CD14-positive monocyte (primary cell): Measurements from ENCODE around the gene CSF1R. TPM values are rescaled to one million over a fixed set of nuclear protein-coding genes. Genes with fewer than 3 reads are reported as not detected.

Experiments used
- DNase-seq, 3 donors: peaks; one replicate each; pipeline ENCODE4 v3.0.0-alpha.2; 2011 to 2022
- H2AFZ ChIP-seq: 2 replicates; pipeline ENCODE4 v1.6.0; 2012; ENCODE audit warnings: mild to moderate bottlenecking, low read depth, low read length, inconsistent platforms; ENCODE audit not compliant: insufficient read depth, poor library complexity, severe bottlenecking
- H3K27ac ChIP-seq, 2 donors: 1 replicate in 1 of 2; 2 replicates in 1 of 2; pipeline ENCODE4 v1.5.1; 2012 to 2013; ENCODE audit warnings: low read length in 2 of 2, control low read depth in 1 of 2, inconsistent platforms in 1 of 2, low read depth in 1 of 2, mild to moderate bottlenecking in 1 of 2
- H3K27me3 ChIP-seq, 2 donors: one replicate each; pipeline versions ENCODE4 v1.6.0 to v1.6.1; 2011 to 2013; ENCODE audit warnings: low read length in 2 of 2; ENCODE audit not compliant: control insufficient read depth in 2 of 2, insufficient read depth in 2 of 2
- H3K36me3 ChIP-seq, 2 donors: replicated peaks in 1 of 2; 1 replicate in 1 of 2; 2 replicates in 1 of 2; pipeline versions ENCODE4 v1.5.1 to v1.6.1; 2012 to 2013; ENCODE audit warnings: low read length in 2 of 2, control low read depth in 1 of 2, inconsistent platforms in 1 of 2, mild to moderate bottlenecking in 1 of 2; ENCODE audit not compliant: insufficient read depth in 2 of 2, control insufficient read depth in 1 of 2
- H3K4me1 ChIP-seq, 2 donors: 1 replicate in 1 of 2; 2 replicates in 1 of 2; pipeline versions ENCODE4 v1.5.1 to v1.6.1; 2012 to 2013; ENCODE audit warnings: low read length in 2 of 2, control low read depth in 1 of 2, inconsistent platforms in 1 of 2, mild to moderate bottlenecking in 1 of 2, moderate library complexity in 1 of 2; ENCODE audit not compliant: insufficient read depth in 2 of 2, control insufficient read depth in 1 of 2
- H3K4me2 ChIP-seq: replicated peaks from 2 replicates; pipeline ENCODE3; 2012; ENCODE audit warnings: low read length, moderate library complexity, mild to moderate bottlenecking; ENCODE audit not compliant: poor library complexity, severe bottlenecking; ENCODE audit errors: extremely low read depth
- H3K4me3 ChIP-seq, 3 experiments: fragments of 200-600 bp in 1 of 3; sonication (generic) in 1 of 3; replicated peaks in 1 of 3; 1 replicate in 2 of 3; 2 replicates in 1 of 3; pipeline ENCODE4 v1.5.1; 2011 to 2013; ENCODE audit warnings: low read length in 3 of 3, mild to moderate bottlenecking in 3 of 3, control low read depth in 2 of 3, low read depth in 2 of 3, inconsistent platforms in 1 of 3, moderate library complexity in 1 of 3
- H3K79me2 ChIP-seq: 2 replicates; pipeline ENCODE4 v1.6.0; 2012; ENCODE audit warnings: mild to moderate bottlenecking, control low read depth, inconsistent platforms, low read length, moderate library complexity; ENCODE audit not compliant: insufficient read depth
- H3K9ac ChIP-seq: 2 replicates; pipeline ENCODE4 v1.6.0; 2017; ENCODE audit warnings: low read length, mild to moderate bottlenecking; ENCODE audit not compliant: insufficient read depth, poor library complexity, severe bottlenecking
- H3K9me3 ChIP-seq, 2 donors: replicated peaks in 1 of 2; 1 replicate in 1 of 2; 2 replicates in 1 of 2; pipeline versions ENCODE4 v1.5.1 to v1.6.1; 2012 to 2013; ENCODE audit warnings: low read length in 2 of 2, control low read depth in 1 of 2; ENCODE audit not compliant: control insufficient read depth in 1 of 2, insufficient read depth in 1 of 2
- H4K20me1 ChIP-seq: 2 replicates; pipeline ENCODE4 v1.6.0; 2012; ENCODE audit warnings: mild to moderate bottlenecking, low read length, control low read depth, moderate library complexity; ENCODE audit not compliant: insufficient read depth
- H3K27ac Mint-ChIP-seq, 7 donors: one replicate each; pipeline ENCODE4 v1.8.0; 2020; ENCODE audit warnings: mild to moderate bottlenecking in 7 of 7, mixed read lengths in 7 of 7, moderate library complexity in 6 of 7, inconsistent platforms in 2 of 7
- H3K27me3 Mint-ChIP-seq, 3 donors: one replicate each; pipeline ENCODE4 v1.8.0; 2021 to 2022; ENCODE audit warnings: low read depth in 3 of 3, mild to moderate bottlenecking in 3 of 3, mixed read lengths in 3 of 3, moderate library complexity in 3 of 3, inconsistent platforms in 1 of 3
- H3K36me3 Mint-ChIP-seq, 2 donors: one replicate each; pipeline ENCODE4 v1.8.0; 2020; ENCODE audit warnings: mixed read lengths in 2 of 2, inconsistent platforms in 1 of 2, mild to moderate bottlenecking in 1 of 2
- H3K4me1 Mint-ChIP-seq: one replicate; pipeline ENCODE4 v1.8.0; 2020; ENCODE audit warnings: mild to moderate bottlenecking, mixed read lengths
- H3K4me3 Mint-ChIP-seq, 2 donors: one replicate each; pipeline ENCODE4 v1.8.0; 2020; ENCODE audit warnings: mild to moderate bottlenecking in 2 of 2, mixed read lengths in 2 of 2, moderate library complexity in 1 of 2
- H3K9me3 Mint-ChIP-seq, 7 donors: one replicate each; pipeline ENCODE4 v1.8.0; 2020 to 2022; ENCODE audit warnings: mixed read lengths in 7 of 7, mild to moderate bottlenecking in 6 of 7, moderate library complexity in 6 of 7, inconsistent platforms in 2 of 7
- WGBS: methylation state at CpG from one replicate; pipeline ENCODE4 v1.1.5; 2013; ENCODE audit warnings: missing lambda C conversion rate; ENCODE audit not compliant: insufficient coverage; 5-methylcytosine and 5-hydroxymethylcytosine counted together
- intact Hi-C, 2 donors: fragments of 100-400 bp; cut with micrococcal nuclease; formaldehyde crosslinking; loops; one replicate each; pipeline versions ENCODE4 v1.15.0 to v1.15.1; 2023
- polyA plus RNA-seq, 3 donors: library from polyadenylated mRNA; depleted of rRNA in 1 of 3; unstranded in 2 of 3; stranded (reverse) in 1 of 3; fragments of 300-500 nt in 2 of 3; fragments of >200 nt in 1 of 3; fragmentation: Illumina TruSeq in 2 of 3; gene quantifications; 1 replicate in 2 of 3; 2 replicates in 1 of 3; pipeline ENCODE4 v1.2.3, GENCODE V29; 2012 to 2021
- TF ChIP-seq, protein P1 (sequence below): fragments of 200-600 bp; IDR thresholded peaks from one replicate; pipeline ENCODE4 v1.8.0; 2022; ENCODE audit warnings: antibody characterized with exemption, mild to moderate bottlenecking

CSF1R gene
- polyA plus RNA-seq, 3 donors, result 180 to 332 (median 242) TPM

DNA sequence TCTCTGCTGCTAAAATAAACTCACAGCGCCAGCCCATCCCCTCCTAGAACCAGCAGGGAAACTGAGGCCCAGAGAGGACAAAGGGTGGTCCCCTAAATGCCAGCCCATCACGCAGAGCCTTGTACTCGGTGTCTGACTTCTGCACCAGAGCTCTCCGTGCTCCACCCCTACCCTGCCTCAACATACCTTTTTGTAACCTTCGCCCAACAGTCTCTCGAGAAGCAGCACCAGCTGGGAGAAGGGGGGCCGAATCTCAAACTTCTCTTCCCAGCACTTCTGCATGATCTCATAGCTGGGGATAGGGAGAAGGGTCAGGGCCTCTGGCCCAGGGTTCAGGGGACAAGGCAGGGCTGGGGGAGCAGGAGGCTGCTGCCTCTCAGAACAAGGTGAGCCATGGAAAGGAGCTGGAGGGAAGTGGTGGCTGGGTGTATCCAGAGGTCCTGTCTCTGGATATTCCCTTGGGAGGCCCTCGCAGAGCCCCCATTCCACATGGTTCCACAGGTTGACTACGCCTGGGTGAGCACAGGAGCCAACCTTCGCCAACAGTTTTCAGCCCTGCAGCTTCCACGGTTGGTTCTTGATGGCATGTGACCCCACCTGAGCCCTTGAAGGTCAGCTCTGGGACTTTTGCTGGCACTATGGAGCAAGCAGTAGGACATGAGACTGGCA is 32.3 kb upstream of the CSF1R start:
- no peaks in the 10 kb centered on the region for H3K36me3 Mint-ChIP-seq
- H3K4me3 Mint-ChIP-seq, result no peak overlapping the region

DNA sequence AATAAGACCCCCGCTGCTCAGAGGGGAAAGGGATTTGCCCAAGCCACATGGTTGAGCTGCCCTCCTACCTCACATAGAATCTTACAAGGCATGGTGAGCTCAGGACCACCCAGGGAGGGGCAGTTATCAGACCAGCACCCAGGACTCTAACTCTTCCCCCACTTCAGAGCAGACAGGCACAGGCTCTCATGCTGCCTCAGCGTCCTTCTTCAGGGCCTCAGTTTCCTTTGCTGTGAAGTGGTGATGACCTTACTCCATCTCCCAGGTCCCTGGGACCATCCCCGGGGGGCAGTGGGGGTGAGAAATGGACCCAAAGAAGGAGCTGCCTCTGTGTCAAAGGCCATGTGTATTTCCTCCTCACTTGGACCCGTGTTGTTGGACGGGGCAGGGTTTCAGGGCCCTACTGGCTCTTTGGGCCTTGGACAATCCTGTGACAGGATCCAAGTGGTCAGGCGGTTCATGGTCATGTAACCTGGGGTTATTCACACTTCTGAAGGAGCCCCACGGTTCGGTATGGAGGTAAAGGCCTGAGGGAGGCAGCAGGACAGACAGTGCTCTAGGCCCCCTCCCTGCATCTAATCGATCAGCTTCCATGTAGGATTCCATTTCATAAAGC is 31.7 kb upstream of the CSF1R start:
- Histone ChIP-seq H2AFZ (no peak overlapping the region), H3K4me2 (no peak overlapping the region), H3K9ac (no peak overlapping the region), H4K20me1 (no peaks in the 10 kb centered on the region), H3K27me3 (no peaks in the 10 kb centered on the region), H3K4me3 (no peak overlapping the region), H3K36me3 (no peaks in the 10 kb centered on the region), H3K4me1 (peaks cover 28 to 33% of the 10 kb centered on the region in 2 donors), H3K79me2 (no peaks in the 10 kb centered on the region), H3K9me3 (no peaks in the 10 kb centered on the region), H3K27ac (no peak overlapping the region)
- H3K4me1 Mint-ChIP-seq, result peaks cover 29% of the 10 kb centered on the region
- H3K27me3 Mint-ChIP-seq, result peaks cover 3 to 7% (median 4%) of the 10 kb centered on the region in 3 donors
- intact Hi-C loops, result no loop called here
- DNase-seq, result no peak
- no peaks in the 10 kb centered on the region for H3K9me3 Mint-ChIP-seq
- WGBS, result 96% methylated on average over 7 of the region's 9 CpGs
- H3K4me3 Mint-ChIP-seq, result no peak overlapping the region
- TF ChIP-seq, protein P1, sequence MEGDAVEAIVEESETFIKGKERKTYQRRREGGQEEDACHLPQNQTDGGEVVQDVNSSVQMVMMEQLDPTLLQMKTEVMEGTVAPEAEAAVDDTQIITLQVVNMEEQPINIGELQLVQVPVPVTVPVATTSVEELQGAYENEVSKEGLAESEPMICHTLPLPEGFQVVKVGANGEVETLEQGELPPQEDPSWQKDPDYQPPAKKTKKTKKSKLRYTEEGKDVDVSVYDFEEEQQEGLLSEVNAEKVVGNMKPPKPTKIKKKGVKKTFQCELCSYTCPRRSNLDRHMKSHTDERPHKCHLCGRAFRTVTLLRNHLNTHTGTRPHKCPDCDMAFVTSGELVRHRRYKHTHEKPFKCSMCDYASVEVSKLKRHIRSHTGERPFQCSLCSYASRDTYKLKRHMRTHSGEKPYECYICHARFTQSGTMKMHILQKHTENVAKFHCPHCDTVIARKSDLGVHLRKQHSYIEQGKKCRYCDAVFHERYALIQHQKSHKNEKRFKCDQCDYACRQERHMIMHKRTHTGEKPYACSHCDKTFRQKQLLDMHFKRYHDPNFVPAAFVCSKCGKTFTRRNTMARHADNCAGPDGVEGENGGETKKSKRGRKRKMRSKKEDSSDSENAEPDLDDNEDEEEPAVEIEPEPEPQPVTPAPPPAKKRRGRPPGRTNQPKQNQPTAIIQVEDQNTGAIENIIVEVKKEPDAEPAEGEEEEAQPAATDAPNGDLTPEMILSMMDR, result no peak
- H3K36me3 Mint-ChIP-seq, result no peaks in the 10 kb centered on the region
- peak overlapping the region in 1 of 7 donors; percentile 55 for H3K27ac Mint-ChIP-seq

More for the DNA sequence above, 32.3 kb upstream of the CSF1R start:
- Mint-ChIP-seq H3K9me3 (no peaks in the 10 kb centered on the region), H3K4me1 (peaks cover 31% of the 10 kb centered on the region), H3K27me3 (peaks cover 3 to 7% (median 4%) of the 10 kb centered on the region in 3 donors), H3K27ac (peak overlapping the region in 1 of 7 donors; percentile 55)
- TF ChIP-seq, protein P1, result no peak
- H2AFZ ChIP-seq, result no peak overlapping the region
- intact Hi-C loops, result no loop called here
- H3K36me3 ChIP-seq, result no peaks in the 10 kb centered on the region
- no peak overlapping the region for H3K9ac ChIP-seq
- no peaks in the 10 kb centered on the region for H3K27me3 ChIP-seq
- peaks cover 28 to 33% of the 10 kb centered on the region in 2 donors for H3K4me1 ChIP-seq
- H3K27ac ChIP-seq, result no peak overlapping the region
- H3K4me3 ChIP-seq, result no peak overlapping the region
- no peaks in the 10 kb centered on the region for H3K9me3 ChIP-seq
- 99% methylated on average over 5 of the region's 11 CpGs for WGBS
- no peak for DNase-seq
- H3K4me2 ChIP-seq, result no peak overlapping the region
- no peaks in the 10 kb centered on the region for H3K79me2 ChIP-seq
- H4K20me1 ChIP-seq, result no peaks in the 10 kb centered on the region
